K562 (cell line): ENCODE measurements around the gene PRPF6. TPM values are rescaled to one million over a fixed set of nuclear protein-coding genes. Genes with fewer than 3 reads are reported as not detected.

Experiments used
- ATAC-seq: fragments of 200-7000 bp; cut with Tn5 transposase; 3 replicates; pipeline ENCODE4 v1.9.1; 2020; ENCODE audit warnings: moderate library complexity
- BruUV-seq: library from RNA; stranded (reverse); fragments of 400-500 nt; replicated peaks from 2 replicates; lab custom pipeline; 2021; lab: Mats Ljungman, UMichigan
- CTCF ChIA-PET: fragments of 300-600 bp; formaldehyde crosslinking; extraction: SDS; loops from one replicate; lab custom pipeline; 2021; ENCODE audit warnings: low intra/inter-chr PET ratio; lab: Yijun Ruan, JAX
- POLR2A ChIA-PET: fragments of 300-600, 350-650 bp; sonication (Branson Sonifier 250); formaldehyde crosslinking; extraction: SDS; loops from one replicate; lab custom pipeline; 2021; ENCODE audit warnings: antibody characterized with exemption, inconsistent platforms; lab: Yijun Ruan, JAX
- DNase-seq, 4 experiments: peaks; one replicate each; pipeline versions ENCODE4 v3.0.0 to v3.0.0-alpha.2; 2011 to 2018; ENCODE audit warnings: low spot score in 3 of 4, mixed read lengths in 3 of 4; ENCODE audit errors: extremely low read depth in 1 of 4
- FAIRE-seq: peaks from 2 replicates; lab custom pipeline; 2011; peaks lifted over from hg19 to GRCh38; lab: Jason Lieb, UNC
- H2AFZ ChIP-seq: 2 replicates; pipeline ENCODE4 v1.6.0; 2011; ENCODE audit warnings: low read depth, low read length, control low read depth, inconsistent platforms
- H3K27ac ChIP-seq: fragments of 200-600 bp; 3 replicates; pipeline ENCODE4 v1.8.0; 2011; ENCODE audit warnings: low read depth, mild to moderate bottlenecking, control low read depth, inconsistent platforms, low read length, moderate library complexity, mixed read lengths; ENCODE audit errors: extremely low read depth
- H3K27me3 ChIP-seq, 2 experiments: fragments of 300-600 bp in 1 of 2; 2 replicates in 1 of 2; 3 replicates in 1 of 2; pipeline versions ENCODE4 v1.6.0 to v1.8.0; 2011; ENCODE audit warnings: inconsistent platforms in 2 of 2, low read length in 2 of 2, mild to moderate bottlenecking in 1 of 2, mixed read lengths in 1 of 2, moderate library complexity in 1 of 2; ENCODE audit not compliant: control insufficient read depth in 2 of 2, insufficient read depth in 2 of 2
- H3K36me3 ChIP-seq: fragments of 300-600 bp; 3 replicates; pipeline ENCODE4 v1.8.0; 2011; ENCODE audit warnings: mild to moderate bottlenecking, low read length, inconsistent platforms; ENCODE audit not compliant: control insufficient read depth, insufficient read depth
- H3K4me1 ChIP-seq, 2 experiments: fragments of 200-600 bp in 1 of 2; replicated peaks in 1 of 2; 2 replicates in 1 of 2; 3 replicates in 1 of 2; pipeline versions ENCODE4 v1.5.1 to v1.8.0; 2011; ENCODE audit warnings: inconsistent platforms in 2 of 2, low read length in 2 of 2, mild to moderate bottlenecking in 1 of 2, mixed read lengths in 1 of 2, moderate library complexity in 1 of 2; ENCODE audit not compliant: control insufficient read depth in 2 of 2, insufficient read depth in 2 of 2
- H3K4me2 ChIP-seq: 2 replicates; pipeline ENCODE4 v1.6.1; 2011; ENCODE audit warnings: low read length, control low read depth, inconsistent platforms, mixed read lengths; ENCODE audit not compliant: insufficient read depth
- H3K4me3 ChIP-seq: fragments of 200-600 bp; sonication (generic), shearing (Covaris generic); 2 replicates; pipeline ENCODE4 v1.5.1; 2016; ENCODE audit warnings: control low read depth, inconsistent platforms
- H3K79me2 ChIP-seq: fragments of 200-600 bp; 3 replicates; pipeline ENCODE4 v1.8.0; 2011; ENCODE audit warnings: low read length, inconsistent platforms; ENCODE audit not compliant: control insufficient read depth, insufficient read depth
- H3K9ac ChIP-seq, 2 experiments: 2 replicates each; pipeline versions ENCODE4 v1.6.0 to v1.6.1; 2011; ENCODE audit warnings: low read depth in 2 of 2, low read length in 2 of 2, control low read depth in 1 of 2, inconsistent platforms in 1 of 2, mild to moderate bottlenecking in 1 of 2, mixed read lengths in 1 of 2; ENCODE audit not compliant: insufficient read depth in 1 of 2
- H3K9me1 ChIP-seq: one replicate; pipeline ENCODE4 v1.6.0; 2011; ENCODE audit warnings: inconsistent platforms, mild to moderate bottlenecking, low read length, moderate library complexity; ENCODE audit not compliant: control insufficient read depth, insufficient read depth
- H3K9me3 ChIP-seq: replicated peaks from 2 replicates; pipeline ENCODE4 v1.5.1; 2011; ENCODE audit warnings: low read depth, low read length, inconsistent platforms; ENCODE audit not compliant: control insufficient read depth, insufficient read depth
- H4K20me1 ChIP-seq: replicated peaks from 2 replicates; pipeline ENCODE4 v1.6.1; 2011; ENCODE audit warnings: low read length, inconsistent platforms, mixed read lengths; ENCODE audit not compliant: control insufficient read depth, insufficient read depth
- ASH1L ChIP-seq: fragments of 450-650 bp; IDR thresholded peaks from 2 replicates; pipeline ENCODE4 v1.6.1; 2018; ENCODE audit warnings: borderline replicate concordance, mild to moderate bottlenecking, low read depth; ENCODE audit not compliant: partially characterized antibody
- MIER1 ChIP-seq: fragments of 450-650 bp; IDR thresholded peaks from 2 replicates; pipeline ENCODE4 v1.6.1; 2016; ENCODE audit warnings: antibody characterized with exemption, mild to moderate bottlenecking, low read depth
- NRF1 ChIP-seq, 2 experiments: fragments of 450-650 bp; IDR thresholded peaks in 1 of 2; conservative IDR thresholded peaks in 1 of 2; 2 replicates each; pipeline ENCODE4 v1.6.1; 2014; ENCODE audit warnings: mild to moderate bottlenecking in 2 of 2
- REST ChIP-seq, 2 experiments: fragments of 450-650 bp; formaldehyde crosslinking in 1 of 2; IDR thresholded peaks; 2 replicates each; pipeline versions ENCODE4 v1.4.0 to v1.6.1; 2014 to 2020; ENCODE audit warnings: mild to moderate bottlenecking in 2 of 2, borderline replicate concordance in 1 of 2, low read depth in 1 of 2
- SMAD1 ChIP-seq: fragments of 150-350 bp; IDR thresholded peaks from 2 replicates; pipeline ENCODE4 v1.6.1; 2014; ENCODE audit warnings: low read length, low read depth; ENCODE audit not compliant: partially characterized antibody
- SMARCC2 ChIP-seq: fragments of 450-650 bp; IDR thresholded peaks from 2 replicates; pipeline ENCODE4 v1.6.1; 2017; ENCODE audit warnings: antibody characterized with exemption, moderate library complexity, mild to moderate bottlenecking, low read depth
- SREBF2 ChIP-seq: sonication (generic); formaldehyde crosslinking; IDR thresholded peaks from 2 replicates; pipeline ENCODE4 v1.4.0; 2020; ENCODE audit warnings: mild to moderate bottlenecking, missing genetic modification reagents
- TEAD1 ChIP-seq, 2 experiments: fragments of 450-650 bp in 1 of 2; sonication (generic) in 1 of 2; formaldehyde crosslinking; IDR thresholded peaks; 2 replicates each; pipeline versions ENCODE4 v1.4.0 to v1.8.0; 2020 to 2022; ENCODE audit warnings: mild to moderate bottlenecking in 2 of 2, missing genetic modification reagents in 1 of 2
- TOE1 ChIP-seq, 2 experiments: fragments of 450-650 bp in 1 of 2; sonication (generic) in 1 of 2; formaldehyde crosslinking in 1 of 2; IDR thresholded peaks; 2 replicates each; pipeline versions ENCODE4 v1.7.1 to v1.8.0; 2016 to 2022; ENCODE audit warnings: borderline replicate concordance in 2 of 2, mild to moderate bottlenecking in 2 of 2, antibody characterized with exemption in 1 of 2, inconsistent platforms in 1 of 2, low read depth in 1 of 2, missing genetic modification reagents in 1 of 2, moderate library complexity in 1 of 2
- ZNF165 ChIP-seq: fragments of 250-450 bp; sonication (Bioruptor Pico); IDR thresholded peaks from 2 replicates; pipeline ENCODE4 v1.4.0; 2020; ENCODE audit warnings: borderline replicate concordance
- ZNF174 ChIP-seq: fragments of 250-450 bp; sonication (Bioruptor Pico); IDR thresholded peaks from 2 replicates; pipeline ENCODE4 v1.4.0; 2020; ENCODE audit warnings: mild to moderate bottlenecking
- WGBS: fragments of 100-300 bp; shearing (Covaris generic); methylation state at CpG from one replicate; pipeline ENCODE4 v1.1.6; 2016; ENCODE audit warnings: low coverage, mixed read lengths; ENCODE audit not compliant: insufficient coverage; ENCODE audit errors: missing lambda C conversion rate; 5-methylcytosine and 5-hydroxymethylcytosine counted together
- in situ Hi-C: fragments of 300-500 bp; cut with MboI; formaldehyde crosslinking; loops from 4 replicates; pipeline ENCODE4 v1.15.0; 2018; ENCODE audit warnings: inconsistent platforms, mixed read lengths
- intact Hi-C: fragments of 100-400 bp; cut with micrococcal nuclease; formaldehyde crosslinking; loops from 2 replicates; pipeline ENCODE4 v1.14.2; 2022
- polyA plus RNA-seq, 8 experiments: library from polyadenylated mRNA; depleted of rRNA in 4 of 8; stranded (reverse) in 5 of 8; unstranded in 3 of 8; fragments of >200 nt; fragmentation: Nextera tagmentation in 2 of 8; fragmentation: Illumina TruSeq in 1 of 8; extraction: Ambion mirVana in 2 of 8; extraction: Trizol in 1 of 8; gene quantifications; 2 replicates each; pipeline versions ENCODE4 v1.2.1 to v1.2.3, GENCODE V29; 2011 to 2014; ENCODE audit warnings: inconsistent platforms in 1 of 8, missing spikeins in 1 of 8
- total RNA-seq, 7 experiments: library from RNA; depleted of rRNA in 6 of 7; stranded (reverse); fragments of >200 nt in 6 of 7; fragmentation: Illumina TruSeq in 2 of 7; extraction: Trizol in 2 of 7; gene quantifications; 2 replicates each; pipeline versions ENCODE4 v1.2.1 to v1.2.3, GENCODE V29; 2011 to 2021; ENCODE audit warnings: low replicate concordance in 1 of 7

The PRPF6 gene
- total and polyA plus RNA-seq, 9 of the 15 experiments (the other 6 are each of a cell fraction or from before 2014, with no cell fraction given): 4.2 to 83.2 (median 59.9) TPM

DNA sequence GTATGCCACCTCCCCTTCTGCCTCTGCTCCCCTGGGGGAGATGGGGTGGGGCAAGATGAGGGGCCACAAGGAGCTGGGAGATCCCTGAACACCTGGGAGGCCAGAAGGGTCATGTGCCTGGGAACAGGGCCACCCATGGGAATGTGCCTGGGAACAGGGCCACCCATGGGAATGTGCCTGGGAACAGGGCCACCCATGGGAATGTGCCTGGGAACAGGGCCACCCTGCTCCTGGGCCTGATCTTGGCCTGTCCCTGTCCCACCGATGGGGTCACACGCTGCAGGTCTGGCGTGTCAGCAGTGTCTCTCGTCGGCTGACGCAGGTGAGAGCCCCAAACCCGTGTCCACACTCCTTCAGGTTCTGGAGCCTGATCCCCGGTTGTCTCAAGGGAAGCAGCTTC, 94.0 kb downstream of the PRPF6 start:
- 88% methylated on average over 7 of the region's 8 CpGs for WGBS
- CTCF ChIA-PET: no interaction called here
- intact Hi-C loops: no loop called here
- Histone ChIP-seq H3K4me2 (no peak overlapping the region), H3K27me3 (no peaks in the 10 kb centered on the region), H4K20me1 (no peaks in the 10 kb centered on the region), H3K9me3 (no peaks in the 10 kb centered on the region), H3K4me1 (peaks cover 13 to 82% of the 10 kb centered on the region in 2 experiments; a peak in 4 of 5 replicates), H3K27ac (no peak overlapping the region), H3K36me3 (peaks cover 8% of the 10 kb centered on the region; the same call in 1 of the 3 replicates), H3K9ac (no peak overlapping the region; a peak in 1 of 4 replicates), H3K9me1 (no peaks in the 10 kb centered on the region), H3K79me2 (peaks cover 10% of the 10 kb centered on the region; the same call in 2 of the 3 replicates), H2AFZ (no peak overlapping the region), H3K4me3 (no peak overlapping the region)
- in situ Hi-C loops: no loop called here
- ATAC-seq: no peak
- no peak for FAIRE-seq
- TF ChIP-seq ASH1L (no peak), TEAD1 (CRISPR knock-in tag; IDR thresholded peaks at IDR 0.05) (no peak), MIER1 (no peak), ZNF174 (no peak), SMARCC2 (no peak), SMAD1 (no peak), NRF1 (conservative IDR thresholded peaks at IDR 0.05 in 1 of 2, IDR thresholded peaks at IDR 0.05 in 1 of 2) (no peak), TOE1 (IDR thresholded peaks at IDR 0.05; ENCODE audit: borderline replicate concordance) (no peak), TOE1 (CRISPR knock-in tag; IDR thresholded peaks at IDR 0.05; ENCODE audit: borderline replicate concordance, low read depth) (no peak), ZNF165 (CRISPR knock-in tag) (no peak), REST (IDR thresholded peaks at IDR 0.05; ENCODE audit: borderline replicate concordance) (no peak), REST (CRISPR knock-in tag; IDR thresholded peaks at IDR 0.05; ENCODE audit: low read depth) (no peak), SREBF2 (CRISPR knock-in tag) (no peak)
- no peak for DNase-seq
- POLR2A ChIA-PET: no interaction called here
- BruUV-seq: no TSS peak
